ENCODE results near the gene EIF3I.

Gene EIF3I

DNA sequence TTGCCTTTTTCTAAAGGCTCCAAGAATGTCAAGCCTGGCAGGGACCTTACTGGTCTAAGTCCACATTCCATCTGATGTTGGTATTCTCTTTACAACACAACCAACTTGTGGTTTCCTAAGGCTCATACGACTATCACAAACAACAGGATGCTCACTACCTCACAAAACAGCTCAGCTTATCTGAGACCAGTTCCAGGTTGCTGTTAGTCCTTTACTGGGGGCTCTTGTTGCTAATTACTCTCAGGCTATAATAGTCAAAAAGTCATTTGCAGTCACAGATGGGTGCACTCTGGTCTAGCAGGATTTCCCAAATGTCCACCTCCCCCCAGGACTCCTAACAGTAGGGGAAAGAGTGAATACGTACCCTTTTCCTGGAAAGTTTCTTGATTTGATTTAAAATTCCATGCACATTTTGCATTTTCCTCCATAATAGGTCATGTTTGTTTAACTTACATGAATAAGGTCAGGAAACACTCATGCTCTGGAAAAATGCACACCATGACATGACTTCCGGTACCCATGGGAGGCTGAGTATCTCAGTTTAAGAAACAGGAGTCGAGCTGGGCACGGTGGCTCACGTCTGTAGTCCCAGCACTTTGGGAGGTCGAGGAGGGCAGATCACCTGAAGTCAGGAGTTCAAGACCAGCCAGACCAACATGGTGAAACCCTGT is 44.8 kb downstream of the EIF3I start:
- no peak for DNase-seq

DNA sequence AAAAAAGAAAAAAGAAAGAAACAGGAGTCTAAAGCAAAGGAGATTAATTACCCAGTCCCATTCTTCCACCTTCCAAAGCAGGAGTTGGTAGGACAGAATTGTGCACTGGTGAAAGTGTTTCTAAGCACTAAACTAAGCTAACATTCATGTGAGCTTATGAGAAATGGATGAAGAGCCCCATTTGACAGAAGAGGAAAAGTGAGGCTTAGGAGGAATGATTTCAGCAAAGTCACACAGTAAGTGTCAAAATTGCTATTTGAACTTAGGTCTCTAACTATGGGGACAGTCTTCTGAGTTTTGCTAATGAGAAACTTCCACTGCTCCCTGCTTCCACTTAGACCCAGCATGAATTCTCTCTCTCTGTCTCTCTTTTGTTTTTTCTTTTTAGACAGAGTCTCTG is 47.5 kb downstream of the EIF3I start:
- no peak for DNase-seq

GRCh38 chr1:32272557-32273390 is 50.6 kb downstream of the EIF3I start:
- DNase-seq = no peak

- DNase-seq = peak; percentile 78
These were observed 51.4 kb downstream of the EIF3I start for GRCh38 chr1:32273391-32274208.

GRCh38 chr1:32274646-32275340 is 52.6 kb downstream of the EIF3I start:
- no peak for DNase-seq

GRCh38 chr1:32275424-32275823 is 53.2 kb downstream of the EIF3I start:
- no peak for DNase-seq

DNA sequence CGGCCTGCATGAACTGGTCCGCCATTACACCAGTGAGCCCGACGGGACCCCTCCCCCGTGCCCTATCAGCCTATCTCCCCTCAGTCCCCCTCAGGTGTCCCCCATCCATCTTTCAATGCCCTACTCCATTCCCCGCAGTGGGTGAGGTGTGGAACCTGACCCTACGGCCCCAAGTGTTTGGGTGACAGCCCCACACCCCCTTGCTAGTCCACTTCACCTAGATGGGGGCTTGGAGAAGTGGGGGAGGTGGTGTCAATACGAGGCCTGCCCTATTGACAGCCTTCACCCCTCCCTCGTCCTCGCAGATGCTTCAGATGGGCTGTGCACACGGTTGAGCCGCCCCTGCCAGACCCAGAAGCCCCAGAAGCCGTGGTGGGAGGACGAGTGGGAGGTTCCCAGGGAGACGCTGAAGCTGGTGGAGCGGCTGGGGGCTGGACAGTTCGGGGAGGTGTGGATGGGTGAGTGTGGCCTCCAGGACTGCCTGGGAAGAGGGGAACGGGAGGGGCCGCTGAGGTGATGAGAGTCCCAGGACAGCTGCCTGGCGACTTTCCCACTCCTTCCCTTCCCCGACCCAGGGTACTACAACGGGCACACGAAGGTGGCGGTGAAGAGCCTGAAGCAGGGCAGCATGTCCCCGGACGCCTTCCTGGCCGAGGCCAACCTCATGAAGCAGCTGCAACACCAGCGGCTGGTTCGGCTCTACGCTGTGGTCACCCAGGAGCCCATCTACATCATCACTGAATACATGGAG is 54.0 kb downstream of the EIF3I start:
- no peak for DNase-seq

Measured in activated effector memory CD4-positive, alpha-beta T cell treated with Interleukin-2 at 50 U/mL for 16 hours (primary cell).